Trophoblast cell (in vitro differentiated cells and primary cell): Measurements from ENCODE around the gene TBXAS1.

Source experiments
- DNase-seq, 2 donors: peaks; one replicate each; pipeline ENCODE4 v3.0.0-alpha.2; 2016
- H2AFZ ChIP-seq: 2 replicates; pipeline ENCODE4 v1.6.1; 2013; ENCODE audit warnings: low read length, moderate library complexity, mild to moderate bottlenecking; ENCODE audit not compliant: insufficient read depth, poor library complexity
- H2AK5ac ChIP-seq: 2 replicates; pipeline ENCODE4 v1.6.1; 2013; ENCODE audit warnings: mild to moderate bottlenecking, low read length
- H2BK120ac ChIP-seq: 2 replicates; pipeline ENCODE4 v1.6.1; 2013; ENCODE audit warnings: low read length, mild to moderate bottlenecking, moderate library complexity; ENCODE audit not compliant: insufficient read depth, poor library complexity
- H2BK12ac ChIP-seq: 2 replicates; pipeline ENCODE4 v1.6.1; 2013; ENCODE audit warnings: mild to moderate bottlenecking, low read length, moderate library complexity
- H2BK5ac ChIP-seq: 2 replicates; pipeline ENCODE4 v1.6.1; 2013; ENCODE audit warnings: low read length, low read depth, moderate library complexity, mild to moderate bottlenecking; ENCODE audit not compliant: poor library complexity
- H3K14ac ChIP-seq: 2 replicates; pipeline ENCODE4 v1.6.1; 2013; ENCODE audit warnings: mild to moderate bottlenecking, low read length
- H3K18ac ChIP-seq: 2 replicates; pipeline ENCODE4 v1.6.1; 2013; ENCODE audit warnings: mild to moderate bottlenecking, low read length
- H3K23ac ChIP-seq: 2 replicates; pipeline ENCODE4 v1.6.1; 2013; ENCODE audit warnings: low read length
- H3K27ac ChIP-seq: 2 replicates; pipeline ENCODE4 v1.5.1; 2013; ENCODE audit warnings: low read depth, mild to moderate bottlenecking, inconsistent platforms, low read length, moderate library complexity
- H3K27me3 ChIP-seq: 2 replicates; pipeline ENCODE4 v1.6.1; 2013; ENCODE audit warnings: inconsistent platforms, mild to moderate bottlenecking, low read length, moderate library complexity; ENCODE audit not compliant: insufficient read depth
- H3K36me3 ChIP-seq, 2 experiments: 1 replicate in 1 of 2; 2 replicates in 1 of 2; pipeline ENCODE4 v1.6.1; 2013; ENCODE audit warnings: low read length in 2 of 2, mild to moderate bottlenecking in 2 of 2, moderate library complexity in 1 of 2; ENCODE audit not compliant: insufficient read depth in 2 of 2, control insufficient read depth in 1 of 2
- H3K4ac ChIP-seq: 2 replicates; pipeline ENCODE4 v1.6.1; 2013; ENCODE audit warnings: low read depth, mild to moderate bottlenecking, low read length, moderate library complexity
- H3K4me1 ChIP-seq, 2 experiments: 1 replicate in 1 of 2; 2 replicates in 1 of 2; pipeline ENCODE4 v1.6.1; 2013; ENCODE audit warnings: low read length in 2 of 2, mild to moderate bottlenecking in 2 of 2, moderate library complexity in 1 of 2; ENCODE audit not compliant: insufficient read depth in 2 of 2, control insufficient read depth in 1 of 2
- H3K4me2 ChIP-seq: 2 replicates; pipeline ENCODE4 v1.6.1; 2013; ENCODE audit warnings: inconsistent platforms, mild to moderate bottlenecking, low read length, moderate library complexity
- H3K4me3 ChIP-seq: 2 replicates; pipeline ENCODE4 v1.5.1; 2013; ENCODE audit warnings: mild to moderate bottlenecking, low read depth, low read length, inconsistent platforms
- H3K79me1 ChIP-seq: one replicate; pipeline ENCODE4 v1.6.1; 2013; ENCODE audit warnings: low read length
- H3K79me2 ChIP-seq: 2 replicates; pipeline ENCODE4 v1.6.1; 2013; ENCODE audit warnings: low read length, mild to moderate bottlenecking; ENCODE audit not compliant: control insufficient read depth, insufficient read depth, poor library complexity
- H3K9ac ChIP-seq: 2 replicates; pipeline ENCODE4 v1.6.1; 2013; ENCODE audit warnings: mild to moderate bottlenecking, low read length
- H3K9me3 ChIP-seq: 2 replicates; pipeline ENCODE4 v1.6.1; 2013; ENCODE audit warnings: low read depth, mild to moderate bottlenecking, control low read depth, inconsistent platforms, low read length; ENCODE audit not compliant: insufficient read depth
- H4K12ac ChIP-seq: 2 replicates; pipeline ENCODE4 v1.6.1; 2013; ENCODE audit warnings: low read depth, mild to moderate bottlenecking, low read length, moderate library complexity
- H4K8ac ChIP-seq: 2 replicates; pipeline ENCODE4 v1.6.1; 2013; ENCODE audit warnings: low read depth, mild to moderate bottlenecking, low read length, moderate library complexity
- H4K91ac ChIP-seq: one replicate; pipeline ENCODE4 v1.6.1; 2013; ENCODE audit warnings: low read depth, mild to moderate bottlenecking, low read length, moderate library complexity
- WGBS: extraction: QIAGEN DNeasy Blood & Tissue Kit; methylation state at CpG from one replicate; pipeline ENCODE4 v1.1.7; 2013; ENCODE audit warnings: missing lambda C conversion rate; ENCODE audit not compliant: insufficient read length, insufficient coverage; ENCODE audit errors: extremely low coverage; 5-methylcytosine and 5-hydroxymethylcytosine counted together

Gene TBXAS1

GRCh38 chr7:139974179-139974811, 145.2 kb downstream of the TBXAS1 start:
- Histone ChIP-seq H3K9ac (no peak overlapping the region), H3K14ac (no peak overlapping the region), H2BK120ac (no peak overlapping the region), H3K79me2 (no peaks in the 10 kb centered on the region), H3K4me2 (no peak overlapping the region), H2BK12ac (no peak overlapping the region), H3K27ac (no peak overlapping the region), H2AK5ac (no peak overlapping the region), H4K12ac (no peak overlapping the region), H3K4me3 (no peak overlapping the region), H2BK5ac (no peak overlapping the region), H3K9me3 (no peaks in the 10 kb centered on the region), H2AFZ (no peak overlapping the region), H3K4me1 (no peaks in the 10 kb centered on the region), H4K91ac (no peak overlapping the region), H3K4ac (no peak overlapping the region), H3K18ac (no peak overlapping the region), H3K36me3 (no peaks in the 10 kb centered on the region), H3K27me3 (no peaks in the 10 kb centered on the region), H4K8ac (no peak overlapping the region), H3K23ac (no peak overlapping the region), H3K79me1 (no peaks in the 10 kb centered on the region)
- DNase-seq = no peak
- no CpG with 5 or more reads among the region's 13 CpGs for WGBS

GRCh38 chr7:139976055-139976837, 147.2 kb downstream of the TBXAS1 start:
- WGBS = no CpG with 5 or more reads among the region's 11 CpGs
- DNase-seq = no peak
- no peaks in the 10 kb centered on the region for H3K36me3 ChIP-seq
- no peaks in the 10 kb centered on the region for H3K27me3 ChIP-seq
- no peak overlapping the region for H4K12ac ChIP-seq
- no peak overlapping the region for H4K91ac ChIP-seq
- H3K79me1 ChIP-seq = no peaks in the 10 kb centered on the region
- no peak overlapping the region for H2AK5ac ChIP-seq
- no peak overlapping the region for H2AFZ ChIP-seq
- H2BK120ac ChIP-seq = no peak overlapping the region
- H3K14ac ChIP-seq = no peak overlapping the region
- no peaks in the 10 kb centered on the region for H3K79me2 ChIP-seq
- H2BK5ac ChIP-seq = no peak overlapping the region
- no peak overlapping the region for H2BK12ac ChIP-seq
- H3K9ac ChIP-seq = no peak overlapping the region
- no peak overlapping the region for H3K27ac ChIP-seq
- H3K4me2 ChIP-seq = no peak overlapping the region
- H3K4me1 ChIP-seq = no peaks in the 10 kb centered on the region
- H3K18ac ChIP-seq = no peak overlapping the region
- no peak overlapping the region for H3K4ac ChIP-seq
- H3K23ac ChIP-seq = no peak overlapping the region
- no peak overlapping the region for H4K8ac ChIP-seq
- H3K9me3 ChIP-seq = no peaks in the 10 kb centered on the region
- H3K4me3 ChIP-seq = no peak overlapping the region

- no peak overlapping the region for H2BK12ac ChIP-seq
- H4K8ac ChIP-seq = no peak overlapping the region
- no peaks in the 10 kb centered on the region for H3K79me1 ChIP-seq
- H4K91ac ChIP-seq = no peak overlapping the region
- no peak overlapping the region for H2BK5ac ChIP-seq
- H2AK5ac ChIP-seq = no peak overlapping the region
- H3K18ac ChIP-seq = no peak overlapping the region
- no peak overlapping the region for H2AFZ ChIP-seq
- H3K4me3 ChIP-seq = no peak overlapping the region
- DNase-seq = no peak
- H3K14ac ChIP-seq = no peak overlapping the region
- H3K36me3 ChIP-seq = no peaks in the 10 kb centered on the region
- H3K23ac ChIP-seq = no peak overlapping the region
- H3K27ac ChIP-seq = no peak overlapping the region
- no peaks in the 10 kb centered on the region for H3K4me1 ChIP-seq
- no peak overlapping the region for H4K12ac ChIP-seq
- H3K27me3 ChIP-seq = no peaks in the 10 kb centered on the region
- no peak overlapping the region for H3K4ac ChIP-seq
- H3K9me3 ChIP-seq = no peaks in the 10 kb centered on the region
- no peak overlapping the region for H3K4me2 ChIP-seq
- no peak overlapping the region for H3K9ac ChIP-seq
- no peak overlapping the region for H2BK120ac ChIP-seq
- no peaks in the 10 kb centered on the region for H3K79me2 ChIP-seq
- no CpG with 5 or more reads among the region's 17 CpGs for WGBS
Measured at GRCh38 chr7:139976838-139977656, 148.0 kb downstream of the TBXAS1 start.

GRCh38 chr7:139981511-139981895, 152.4 kb downstream of the TBXAS1 start:
- Histone ChIP-seq H3K14ac (no peak overlapping the region), H4K8ac (no peak overlapping the region), H3K4me1 (no peaks in the 10 kb centered on the region)

More at GRCh38 chr7:139981511-139981895, 152.4 kb downstream of the TBXAS1 start:
- Histone ChIP-seq H3K36me3 (no peaks in the 10 kb centered on the region), H2BK120ac (no peak overlapping the region), H4K12ac (no peak overlapping the region), H3K9me3 (no peaks in the 10 kb centered on the region), H2BK12ac (no peak overlapping the region), H2BK5ac (no peak overlapping the region), H3K23ac (no peak overlapping the region), H3K9ac (no peak overlapping the region), H3K4me2 (no peak overlapping the region), H2AK5ac (no peak overlapping the region), H3K27ac (no peak overlapping the region), H3K79me1 (no peaks in the 10 kb centered on the region), H2AFZ (no peak overlapping the region), H3K4me3 (no peak overlapping the region), H3K18ac (no peak overlapping the region), H3K4ac (no peak overlapping the region), H4K91ac (no peak overlapping the region), H3K27me3 (no peaks in the 10 kb centered on the region), H3K79me2 (no peaks in the 10 kb centered on the region)
- DNase-seq = no peak
- whole genome bisulfite sequencing = no CpG with 5 or more reads among the region's 5 CpGs
